Measurements from ENCODE around the gene RSPO1.

- TF ChIP-seq CTCF (IDR thresholded peaks at IDR 0.05) (no peak), POLR2A (IDR thresholded peaks at IDR 0.05) (no peak), POLR2AphosphoS5 (IDR thresholded peaks at IDR 0.05) (no peak), EP300 (IDR thresholded peaks at IDR 0.05) (no peak)
Observed at GRCh38 chr1:37671261-37671660, 36.6 kb upstream of the RSPO1 start.
